ENCODE results near the gene ASCL2. TPM values are rescaled to one million over a fixed set of nuclear protein-coding genes. Genes with fewer than 3 reads are reported as not detected.

ASCL2 gene
- total RNA-seq, 4 donors from 2014 or later: not detected

- H3K27ac ChIP-seq: no peak overlapping the region
- TF ChIP-seq, protein P1, sequence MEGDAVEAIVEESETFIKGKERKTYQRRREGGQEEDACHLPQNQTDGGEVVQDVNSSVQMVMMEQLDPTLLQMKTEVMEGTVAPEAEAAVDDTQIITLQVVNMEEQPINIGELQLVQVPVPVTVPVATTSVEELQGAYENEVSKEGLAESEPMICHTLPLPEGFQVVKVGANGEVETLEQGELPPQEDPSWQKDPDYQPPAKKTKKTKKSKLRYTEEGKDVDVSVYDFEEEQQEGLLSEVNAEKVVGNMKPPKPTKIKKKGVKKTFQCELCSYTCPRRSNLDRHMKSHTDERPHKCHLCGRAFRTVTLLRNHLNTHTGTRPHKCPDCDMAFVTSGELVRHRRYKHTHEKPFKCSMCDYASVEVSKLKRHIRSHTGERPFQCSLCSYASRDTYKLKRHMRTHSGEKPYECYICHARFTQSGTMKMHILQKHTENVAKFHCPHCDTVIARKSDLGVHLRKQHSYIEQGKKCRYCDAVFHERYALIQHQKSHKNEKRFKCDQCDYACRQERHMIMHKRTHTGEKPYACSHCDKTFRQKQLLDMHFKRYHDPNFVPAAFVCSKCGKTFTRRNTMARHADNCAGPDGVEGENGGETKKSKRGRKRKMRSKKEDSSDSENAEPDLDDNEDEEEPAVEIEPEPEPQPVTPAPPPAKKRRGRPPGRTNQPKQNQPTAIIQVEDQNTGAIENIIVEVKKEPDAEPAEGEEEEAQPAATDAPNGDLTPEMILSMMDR (IDR thresholded peaks at IDR 0.05 in 4 of 5, conservative IDR thresholded peaks at IDR 0.05 in 1 of 5): no peak
- TF ChIP-seq POLR2A (IDR thresholded peaks at IDR 0.05): no peak
- H3K4me1 ChIP-seq: no peaks in the 10 kb centered on the region
- no peaks in the 10 kb centered on the region for H3K9me3 ChIP-seq
- no peak overlapping the region for H3K4me3 ChIP-seq
- intact Hi-C loops (cut with DNase I; ENCODE audit: low total_unique reads) (no loop called here), in situ Hi-C loops (cut with MboI; ENCODE audit: low sequenced_read_pairs in 4 of 4) (no loop called here)
- peaks cover 0 to 16% (median 3%) of the 10 kb centered on the region in 3 donors for H3K27me3 ChIP-seq
- DNase-seq (no peak), ATAC-seq (no peak)
- no peaks in the 10 kb centered on the region for H3K36me3 ChIP-seq
Observed at GRCh38 chr11:2259466-2259830, 10.9 kb downstream of the ASCL2 start.

- intact Hi-C loops (cut with DNase I; ENCODE audit: low total_unique reads): no loop called here
- Histone ChIP-seq H3K4me3 (no peak overlapping the region), H3K9me3 (no peaks in the 10 kb centered on the region), H3K27me3 (peaks cover 0 to 16% (median 3%) of the 10 kb centered on the region in 3 donors), H3K36me3 (no peaks in the 10 kb centered on the region), H3K27ac (no peak overlapping the region), H3K4me1 (no peaks in the 10 kb centered on the region)
- in situ Hi-C loops (cut with MboI; ENCODE audit: low sequenced_read_pairs in 4 of 4): no loop called here
- no peak for ATAC-seq
- TF ChIP-seq, protein P1 (IDR thresholded peaks at IDR 0.05 in 4 of 5, conservative IDR thresholded peaks at IDR 0.05 in 1 of 5): no peak
- TF ChIP-seq POLR2A (IDR thresholded peaks at IDR 0.05): no peak
- DNase-seq: no peak
Observed at GRCh38 chr11:2258501-2259465, 11.6 kb downstream of the ASCL2 start.

- ATAC-seq (no peak), DNase-seq (no peak)
- H3K36me3 ChIP-seq: no peaks in the 10 kb centered on the region
- peaks cover 0 to 16% (median 3%) of the 10 kb centered on the region in 3 donors for H3K27me3 ChIP-seq
- no peak for TF ChIP-seq POLR2A (IDR thresholded peaks at IDR 0.05)
- TF ChIP-seq, protein P1 (IDR thresholded peaks at IDR 0.05 in 4 of 5, conservative IDR thresholded peaks at IDR 0.05 in 1 of 5): no peak
- intact Hi-C loops (cut with DNase I; ENCODE audit: low total_unique reads) (no loop called here), in situ Hi-C loops (cut with MboI; ENCODE audit: low sequenced_read_pairs in 4 of 4) (no loop called here)
- H3K4me1 ChIP-seq: no peaks in the 10 kb centered on the region
- no peaks in the 10 kb centered on the region for H3K9me3 ChIP-seq
- H3K27ac ChIP-seq: no peak overlapping the region
- H3K4me3 ChIP-seq: no peak overlapping the region
Observed at GRCh38 chr11:2256951-2257700, 13.3 kb downstream of the ASCL2 start.

DNA sequence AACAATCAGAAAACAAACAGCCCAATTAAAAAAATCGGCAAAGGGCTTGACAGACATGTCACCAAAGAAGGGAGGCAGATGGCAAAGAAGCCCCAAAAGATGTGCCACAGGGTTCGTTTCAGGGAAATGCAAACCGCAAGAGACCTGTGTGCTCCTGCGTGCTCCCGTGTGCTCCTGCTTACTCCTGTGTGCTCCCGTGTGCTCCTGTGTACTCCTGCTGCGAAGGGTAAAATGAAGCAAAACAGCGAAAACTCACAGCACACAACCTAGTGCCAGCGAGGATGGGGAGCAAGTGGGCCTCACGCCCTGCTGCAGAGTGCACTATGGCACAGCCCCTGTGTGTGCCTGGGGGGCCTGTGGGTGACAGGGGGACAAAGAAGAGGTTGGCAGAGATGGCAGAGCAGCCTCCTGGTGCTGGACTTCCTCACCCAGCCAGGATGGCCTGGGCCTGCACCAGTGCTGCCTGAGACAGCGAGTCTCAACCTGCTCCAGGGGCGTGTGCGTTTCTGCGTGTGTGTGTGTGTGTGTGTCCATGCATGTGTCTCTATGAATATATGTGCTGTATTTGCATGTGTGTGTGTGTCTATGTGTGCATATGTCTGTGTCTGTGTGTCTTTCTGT, 14.0 kb downstream of the ASCL2 start:
- in situ Hi-C loops (cut with MboI; ENCODE audit: low sequenced_read_pairs in 4 of 4) (no loop called here), intact Hi-C loops (cut with DNase I; ENCODE audit: low total_unique reads) (no loop called here)
- peaks cover 0 to 15% (median 1%) of the 10 kb centered on the region in 3 donors for H3K27me3 ChIP-seq
- H3K4me1 ChIP-seq: no peaks in the 10 kb centered on the region
- DNase-seq: no peak
- no peaks in the 10 kb centered on the region for H3K9me3 ChIP-seq
- H3K27ac ChIP-seq: no peak overlapping the region
- ATAC-seq: no peak
- no peak for TF ChIP-seq POLR2A (IDR thresholded peaks at IDR 0.05)
- TF ChIP-seq, protein P1 (IDR thresholded peaks at IDR 0.05 in 4 of 5, conservative IDR thresholded peaks at IDR 0.05 in 1 of 5): no peak
- no peak overlapping the region for H3K4me3 ChIP-seq
- H3K36me3 ChIP-seq: no peaks in the 10 kb centered on the region

Measured in gastrocnemius medialis (tissue), 4 donors.